ENCODE measurements around the gene HMGN4. TPM values are rescaled to one million over a fixed set of nuclear protein-coding genes. Genes with fewer than 3 reads are reported as not detected.

HMGN4 gene
- polyA plus RNA-seq, 1 of the 3 experiments (the other 2 are of a cell fraction), result 76.3 TPM

DNA sequence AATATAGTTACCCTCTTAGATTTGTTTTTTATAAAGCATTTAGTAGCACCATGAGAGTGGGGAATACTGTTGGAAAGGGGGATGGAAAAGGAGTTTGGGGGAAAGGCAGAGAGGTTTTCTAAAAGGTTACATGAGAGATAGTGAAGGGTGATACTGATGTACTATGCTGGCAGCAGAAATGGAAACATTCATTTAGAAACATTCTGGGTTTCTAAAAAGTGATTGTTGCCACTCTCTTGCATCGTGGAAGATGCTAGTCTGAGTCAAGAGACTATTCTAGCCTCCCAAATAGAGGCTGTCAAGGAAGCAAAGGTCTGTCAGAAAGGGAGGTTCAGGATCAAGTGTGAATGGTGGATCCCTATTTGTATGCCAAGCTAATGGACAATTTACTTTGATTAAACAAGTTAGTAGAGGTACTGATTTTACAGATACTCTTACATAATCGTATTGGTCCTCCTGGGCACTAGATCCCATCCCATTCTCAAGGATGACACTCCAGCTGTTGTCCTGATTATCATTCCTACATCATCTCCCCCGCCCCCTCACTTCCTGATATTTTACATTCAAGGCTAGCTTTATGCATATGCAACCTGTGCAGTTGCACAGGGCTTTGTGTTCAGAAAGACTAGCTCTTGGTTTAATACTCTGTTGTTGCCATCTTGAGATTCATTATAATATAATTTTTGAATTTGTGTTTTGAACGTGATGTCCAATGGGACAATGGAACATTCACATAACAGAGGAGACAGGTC is 43.2 kb downstream of the HMGN4 start:
- Histone ChIP-seq H3K79me2 (ENCODE audit: insufficient read depth) (no peaks in the 10 kb centered on the region), H3K36me3 (replicated peaks in 1 of 2; ENCODE audit: control insufficient read depth in 1 of 2, insufficient read depth in 2 of 2, low read length in 1 of 2) (no peaks in the 10 kb centered on the region), H3K4me2 (no peak overlapping the region), H3K9me3 (peaks cover 4% of the 10 kb centered on the region; the same call in 1 of the 2 replicates), H3K4me1 (ENCODE audit: control insufficient read depth in 1 of 2, insufficient read depth in 2 of 2, low read depth in 1 of 2, low read length in 1 of 2) (no peaks in the 10 kb centered on the region), H3F3A (replicated peaks; ENCODE audit: insufficient read depth) (peaks cover 6% of the 10 kb centered on the region), H3K27me3 (ENCODE audit: insufficient read depth) (peaks cover 25% of the 10 kb centered on the region), H3K9me2 (no peaks in the 10 kb centered on the region), H2AFZ (ENCODE audit: low read depth) (no peak overlapping the region), H3K4me3 (ENCODE audit: low read depth in 2 of 2, low read length in 1 of 2) (no peak overlapping the region), H3K9ac (no peak overlapping the region), H4K20me1 (ENCODE audit: insufficient read depth) (no peaks in the 10 kb centered on the region), H3K27ac (ENCODE audit: low read depth in 2 of 2, low read length in 1 of 2) (no peak overlapping the region)
- POLR2A ChIA-PET, result no interaction called here
- TF ChIP-seq USF2 (IDR thresholded peaks at IDR 0.05; ENCODE audit: borderline replicate concordance, low read depth, low read length), result no peak
- TF ChIP-seq NRF1 (IDR thresholded peaks at IDR 0.05; ENCODE audit: low read depth, low read length), result no peak
- TF ChIP-seq FOXJ3 (CRISPR knock-in tag; IDR thresholded peaks at IDR 0.05), result no peak
- TF ChIP-seq YY1 (IDR thresholded peaks at IDR 0.05; ENCODE audit: low read depth), result no peak
- no peak for TF ChIP-seq SIN3A (IDR thresholded peaks at IDR 0.05; ENCODE audit: borderline replicate concordance, low read depth, low read length)
- TF ChIP-seq, protein P1, sequence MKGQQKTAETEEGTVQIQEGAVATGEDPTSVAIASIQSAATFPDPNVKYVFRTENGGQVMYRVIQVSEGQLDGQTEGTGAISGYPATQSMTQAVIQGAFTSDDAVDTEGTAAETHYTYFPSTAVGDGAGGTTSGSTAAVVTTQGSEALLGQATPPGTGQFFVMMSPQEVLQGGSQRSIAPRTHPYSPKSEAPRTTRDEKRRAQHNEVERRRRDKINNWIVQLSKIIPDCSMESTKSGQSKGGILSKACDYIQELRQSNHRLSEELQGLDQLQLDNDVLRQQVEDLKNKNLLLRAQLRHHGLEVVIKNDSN (IDR thresholded peaks at IDR 0.05; ENCODE audit: borderline replicate concordance, low read depth), result no peak
- no peak for TF ChIP-seq TEAD4 (IDR thresholded peaks at IDR 0.05; ENCODE audit: borderline replicate concordance, insufficient read depth)
- no peak for TF ChIP-seq RCOR1 (IDR thresholded peaks at IDR 0.05; ENCODE audit: low read length)
- TF ChIP-seq MAX (IDR thresholded peaks at IDR 0.05; ENCODE audit: low read depth), result no peak
- TF ChIP-seq RFX5 (IDR thresholded peaks at IDR 0.05; ENCODE audit: low read length), result no peak
- TF ChIP-seq FOXM1 (IDR thresholded peaks at IDR 0.05; ENCODE audit: low read depth), result no peak
- TF ChIP-seq REST (IDR thresholded peaks at IDR 0.05; ENCODE audit: low read depth, low read length), result no peak
- no peak for TF ChIP-seq RAD21 (IDR thresholded peaks at IDR 0.05; ENCODE audit: low read length)
- no peak for TF ChIP-seq CTCF (IDR thresholded peaks at IDR 0.05)
- TF ChIP-seq MXI1 (IDR thresholded peaks at IDR 0.05; ENCODE audit: low read depth, low read length), result no peak
- TF ChIP-seq MEF2A (IDR thresholded peaks at IDR 0.05; ENCODE audit: borderline replicate concordance, low read depth), result no peak
- DNase-seq, result no peak
- 5% methylated on average over 4 of the region's 4 CpGs for WGBS (ENCODE audit: low lambda C conversion rate)
- CTCF ChIA-PET, result interaction anchor here (1.4 to 12.1 kb wide), 3 partner anchors 9 to 239 kb away, joined by 3 to 183 read pairs (median 8); partner anchors contain the start of gene ABT1

Measured in SK-N-SH (cell line).